ENCODE data around the gene TDRD1.
"Not testable (repeated sequence)": the region's sequence is repeated elsewhere in the genome, so short reads cannot be mapped to it uniquely, and the experiment has no call there.

TDRD1 gene, protein sequence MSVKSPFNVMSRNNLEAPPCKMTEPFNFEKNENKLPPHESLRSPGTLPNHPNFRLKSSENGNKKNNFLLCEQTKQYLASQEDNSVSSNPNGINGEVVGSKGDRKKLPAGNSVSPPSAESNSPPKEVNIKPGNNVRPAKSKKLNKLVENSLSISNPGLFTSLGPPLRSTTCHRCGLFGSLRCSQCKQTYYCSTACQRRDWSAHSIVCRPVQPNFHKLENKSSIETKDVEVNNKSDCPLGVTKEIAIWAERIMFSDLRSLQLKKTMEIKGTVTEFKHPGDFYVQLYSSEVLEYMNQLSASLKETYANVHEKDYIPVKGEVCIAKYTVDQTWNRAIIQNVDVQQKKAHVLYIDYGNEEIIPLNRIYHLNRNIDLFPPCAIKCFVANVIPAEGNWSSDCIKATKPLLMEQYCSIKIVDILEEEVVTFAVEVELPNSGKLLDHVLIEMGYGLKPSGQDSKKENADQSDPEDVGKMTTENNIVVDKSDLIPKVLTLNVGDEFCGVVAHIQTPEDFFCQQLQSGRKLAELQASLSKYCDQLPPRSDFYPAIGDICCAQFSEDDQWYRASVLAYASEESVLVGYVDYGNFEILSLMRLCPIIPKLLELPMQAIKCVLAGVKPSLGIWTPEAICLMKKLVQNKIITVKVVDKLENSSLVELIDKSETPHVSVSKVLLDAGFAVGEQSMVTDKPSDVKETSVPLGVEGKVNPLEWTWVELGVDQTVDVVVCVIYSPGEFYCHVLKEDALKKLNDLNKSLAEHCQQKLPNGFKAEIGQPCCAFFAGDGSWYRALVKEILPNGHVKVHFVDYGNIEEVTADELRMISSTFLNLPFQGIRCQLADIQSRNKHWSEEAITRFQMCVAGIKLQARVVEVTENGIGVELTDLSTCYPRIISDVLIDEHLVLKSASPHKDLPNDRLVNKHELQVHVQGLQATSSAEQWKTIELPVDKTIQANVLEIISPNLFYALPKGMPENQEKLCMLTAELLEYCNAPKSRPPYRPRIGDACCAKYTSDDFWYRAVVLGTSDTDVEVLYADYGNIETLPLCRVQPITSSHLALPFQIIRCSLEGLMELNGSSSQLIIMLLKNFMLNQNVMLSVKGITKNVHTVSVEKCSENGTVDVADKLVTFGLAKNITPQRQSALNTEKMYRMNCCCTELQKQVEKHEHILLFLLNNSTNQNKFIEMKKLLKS

DNA sequence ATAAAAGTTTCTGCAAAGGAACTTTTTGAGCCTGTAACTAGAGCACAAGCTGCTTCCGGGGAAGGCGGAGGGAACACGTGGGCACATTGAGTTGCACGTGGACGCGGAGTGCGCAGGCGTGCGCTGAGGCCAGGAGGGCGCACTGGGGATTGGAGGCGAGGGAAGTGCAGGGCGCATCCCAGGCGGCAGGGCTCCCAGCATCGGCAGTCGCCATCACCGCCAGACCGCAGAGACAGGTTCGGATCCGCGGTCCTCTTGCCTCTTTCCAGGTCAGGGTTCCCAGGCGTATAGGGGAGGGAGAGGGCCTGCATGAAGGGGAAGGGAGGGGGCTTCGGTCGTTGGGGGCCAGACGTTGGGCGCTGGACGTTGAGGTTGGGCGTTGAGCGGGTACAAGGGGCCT, at the start of gene TDRD1:
Gene TDRD1 (plus strand): TSS at position 206 of the 400 bp plus-strand sequence. CDS start 8,479 bp downstream, outside the sequence.
- no peak for DNase-seq

DNA sequence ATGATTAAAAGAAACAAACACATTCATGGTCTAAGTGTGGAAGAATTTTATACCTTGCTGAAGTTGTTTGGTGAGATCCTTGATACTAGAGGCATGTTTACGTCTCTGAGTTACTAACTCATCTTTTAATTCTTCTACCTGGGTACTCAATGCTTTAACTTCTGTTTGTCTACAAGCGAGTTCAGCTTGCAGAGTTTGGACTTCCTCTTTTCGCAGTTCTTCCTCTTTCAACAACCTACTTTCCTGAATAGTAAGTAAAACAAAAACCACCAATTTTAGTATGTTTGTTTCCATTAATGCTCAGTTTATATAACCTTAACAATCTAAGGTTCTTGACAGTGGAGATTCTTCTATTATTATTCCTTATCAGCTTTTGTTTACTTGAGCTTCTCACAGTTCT, 48.1 kb upstream of the TDRD1 start:
- DNase-seq, result no peak

DNA sequence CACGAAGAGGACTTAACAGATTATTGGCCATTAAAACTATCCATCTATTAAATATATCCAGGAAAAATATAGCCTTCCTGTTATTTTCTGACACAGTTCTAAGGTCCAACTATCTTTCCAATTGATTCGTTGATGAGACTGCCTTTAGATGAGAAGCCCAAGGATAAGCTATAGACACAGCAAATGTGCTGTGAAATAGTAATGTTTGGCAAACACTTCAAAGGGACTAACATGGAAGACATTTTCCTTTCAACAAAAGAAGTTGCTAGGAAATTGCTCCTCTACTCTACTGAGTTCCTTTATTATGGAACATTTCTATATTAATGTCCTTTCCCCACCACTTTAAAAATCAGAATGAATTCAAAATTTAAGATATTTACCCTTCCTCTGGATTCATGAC, 43.7 kb upstream of the TDRD1 start:
- no peak for DNase-seq

DNA sequence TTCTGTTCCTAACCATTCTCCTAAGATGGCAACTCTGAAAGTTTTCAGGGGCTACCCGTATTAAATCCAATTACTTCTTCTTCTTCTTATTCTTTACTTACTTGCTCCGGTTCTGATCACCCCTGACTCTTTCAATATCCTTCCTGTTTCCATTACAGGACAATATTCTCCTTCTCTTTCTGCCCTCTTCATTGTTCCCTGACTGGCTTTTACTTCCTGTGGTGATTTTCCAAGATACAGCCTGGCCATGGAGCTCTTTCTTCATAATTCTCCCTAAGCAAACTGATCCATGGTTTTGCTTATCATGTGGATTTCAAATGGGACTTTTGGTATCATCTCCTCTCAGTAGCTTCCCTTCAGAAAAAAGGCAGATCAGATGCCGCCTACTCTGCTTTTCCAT, 40.6 kb upstream of the TDRD1 start:
- no peak for DNase-seq

DNA sequence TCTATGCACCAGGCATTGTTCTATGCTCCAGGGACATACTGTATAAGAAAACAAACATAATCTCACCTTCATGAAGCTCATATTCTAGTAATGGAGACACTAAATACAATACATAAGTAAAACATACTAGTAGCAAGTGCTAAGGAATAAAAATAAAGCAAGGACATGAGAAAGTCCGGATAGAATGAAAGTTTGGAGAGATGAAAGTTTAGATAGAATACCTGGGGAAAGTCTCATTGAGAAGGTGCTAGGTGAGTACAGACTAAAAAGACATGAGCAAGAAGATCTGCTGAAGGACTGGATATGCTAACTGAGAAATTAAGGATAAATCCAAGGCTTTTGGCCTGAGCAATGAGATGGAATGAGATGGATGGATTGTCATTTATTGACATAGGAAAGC, 39.1 kb upstream of the TDRD1 start:
- DNase-seq, result no peak

DNA sequence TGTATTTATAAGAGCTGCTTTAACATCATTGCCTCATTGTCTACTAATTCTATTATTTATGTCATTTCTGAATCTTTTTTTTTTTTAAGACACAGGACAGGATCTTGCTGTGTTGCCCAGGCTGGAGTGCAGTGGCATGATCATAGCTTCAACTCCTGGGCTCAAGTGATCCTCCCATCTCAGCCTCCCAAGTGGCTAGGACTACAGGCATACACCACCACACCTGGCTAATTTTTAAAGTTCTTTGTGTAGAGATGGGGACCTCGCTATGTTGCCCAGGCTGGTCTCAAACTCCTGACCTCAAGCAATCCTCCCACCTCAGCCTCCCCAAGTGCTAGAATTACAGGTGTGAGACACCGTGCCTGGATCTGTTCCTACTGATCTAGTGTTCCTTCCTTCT, 38.3 kb upstream of the TDRD1 start:
- not testable (repeated sequence) for DNase-seq

DNA sequence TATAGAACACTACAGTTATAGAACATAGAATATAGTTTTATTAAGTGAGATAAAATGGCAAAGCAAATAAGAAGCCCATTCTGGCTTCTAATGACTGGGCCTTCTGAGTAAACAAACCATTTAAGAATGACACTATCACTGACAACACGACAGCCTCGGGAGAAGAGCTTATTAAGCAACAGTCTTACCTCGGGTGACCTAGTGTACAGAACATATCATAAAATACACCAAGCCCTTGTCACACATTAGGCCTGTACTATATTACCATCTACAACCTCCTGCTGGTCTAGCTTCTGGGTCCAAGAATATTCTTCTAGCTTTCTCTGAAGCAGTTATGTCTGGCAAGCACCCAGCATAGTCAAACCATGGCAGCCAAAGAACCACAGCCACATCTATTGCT, 37.1 kb upstream of the TDRD1 start:
- DNase-seq, result no peak

DNA sequence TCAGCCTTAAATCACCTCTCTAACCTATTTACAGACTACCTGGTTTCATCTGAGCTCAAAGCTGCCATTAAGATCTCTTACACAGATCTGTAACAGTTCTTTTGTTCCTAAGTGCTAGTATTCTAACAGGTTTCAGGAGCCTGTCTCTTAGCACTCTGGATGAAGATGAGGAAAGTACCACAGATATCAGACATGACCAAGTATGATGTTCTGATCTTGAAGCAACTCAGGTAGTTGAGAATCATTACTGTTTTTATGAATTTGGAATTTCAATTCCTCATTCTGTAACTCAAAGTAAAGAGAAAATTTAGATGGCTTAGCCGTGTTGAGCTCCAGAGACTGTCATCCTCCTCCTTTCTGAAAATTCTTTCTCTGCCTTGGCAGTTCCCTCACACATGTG, 36.0 kb upstream of the TDRD1 start:
- DNase-seq, result no peak

DNA sequence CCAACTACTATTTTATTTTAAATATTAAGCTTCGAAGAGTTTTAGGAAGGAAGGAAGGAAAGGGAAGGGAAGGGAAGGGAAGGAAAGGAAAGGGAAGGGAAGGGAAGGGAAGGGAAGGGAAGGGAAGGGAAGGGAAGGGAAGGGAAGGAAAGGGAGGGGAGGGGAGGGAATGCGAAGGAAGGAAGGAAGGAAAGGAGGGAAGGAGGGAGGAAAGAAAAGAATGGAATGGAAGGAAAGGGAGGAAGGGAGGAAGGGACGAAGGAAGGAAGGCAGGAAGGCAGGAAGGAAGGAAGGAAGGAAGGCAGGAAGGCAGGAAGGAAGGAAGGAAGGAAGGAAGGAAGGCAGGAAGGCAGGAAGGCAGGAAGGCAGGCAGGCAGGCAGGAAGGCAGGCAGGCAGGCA, 29.7 kb upstream of the TDRD1 start:
- not testable (repeated sequence) for DNase-seq

DNA sequence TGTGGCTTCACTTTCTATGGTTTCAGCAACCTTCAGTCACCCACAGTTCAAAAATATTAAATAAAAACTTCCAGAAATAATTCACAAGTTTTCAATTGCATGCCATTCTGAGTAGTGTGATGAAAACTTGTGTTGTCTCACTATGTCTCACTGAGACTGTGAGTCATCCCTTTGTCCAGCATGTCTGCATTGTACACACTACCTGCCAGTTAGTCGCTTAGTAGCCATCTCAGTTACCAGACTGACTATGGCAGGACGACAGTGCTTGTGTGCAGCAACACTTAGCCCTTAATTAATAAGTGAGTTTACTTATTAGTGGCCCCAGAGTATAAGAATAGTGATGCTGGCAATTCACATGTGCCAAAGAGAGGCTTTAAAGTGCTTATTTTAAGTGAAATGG, 27.7 kb upstream of the TDRD1 start:
- DNase-seq, result no peak

DNA sequence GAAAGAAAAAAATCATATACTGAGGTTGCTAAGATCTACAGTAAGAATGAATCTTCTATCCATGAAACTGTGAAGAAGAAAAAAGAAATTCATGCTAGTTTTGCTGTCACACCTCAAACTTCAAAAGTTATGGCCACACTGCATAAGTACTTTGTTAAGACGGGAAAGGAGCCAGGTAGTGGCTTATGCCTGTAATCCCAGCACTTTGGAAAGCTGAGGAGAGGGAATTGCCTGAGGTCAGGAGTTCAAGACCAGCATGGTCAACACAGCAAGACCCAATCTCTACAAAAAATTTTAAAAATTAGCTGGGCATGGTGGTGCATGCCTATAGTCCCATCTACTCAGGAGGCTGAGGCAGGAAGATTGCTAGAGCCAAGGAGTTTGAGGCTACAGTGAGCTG, 27.3 kb upstream of the TDRD1 start:
- no peak for DNase-seq

DNA sequence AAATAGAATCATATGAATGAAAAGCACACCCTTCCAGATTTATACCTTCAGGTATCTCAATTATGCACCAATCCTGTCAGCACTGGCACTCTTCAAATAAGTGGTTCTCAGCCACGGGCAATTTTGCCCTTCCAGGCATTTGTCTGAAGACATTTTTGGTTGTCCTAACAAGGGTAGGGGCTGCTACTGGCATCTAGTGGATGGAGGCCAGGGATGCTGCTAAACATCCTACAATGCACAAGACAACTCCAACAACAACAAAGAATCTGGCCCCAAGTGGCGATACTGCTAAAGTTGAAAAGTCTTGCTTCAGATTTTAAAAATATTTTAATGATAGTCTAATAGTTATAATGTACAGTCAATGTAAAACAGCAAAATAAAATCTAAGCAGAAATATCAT, 21.2 kb upstream of the TDRD1 start:
- DNase-seq, result no peak

DNA sequence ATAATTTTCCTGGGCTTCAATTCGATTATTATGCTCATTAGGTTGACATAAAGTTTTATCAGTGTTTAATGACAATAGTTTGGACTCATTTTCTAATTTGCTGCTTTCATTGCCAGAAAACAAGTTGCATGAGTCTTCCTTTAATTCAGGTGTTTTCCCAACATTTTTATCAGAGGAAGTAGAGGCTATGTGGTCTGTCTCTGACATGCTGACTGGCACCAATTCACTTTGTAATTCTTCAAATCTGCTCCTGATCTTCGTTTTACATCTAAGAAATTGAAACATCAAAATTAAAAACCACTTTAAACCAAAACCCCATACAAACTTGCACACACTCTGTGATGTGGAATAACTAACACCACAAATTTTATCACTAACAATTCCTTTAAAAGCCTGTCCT, 16.1 kb upstream of the TDRD1 start:
- no peak for DNase-seq

DNA sequence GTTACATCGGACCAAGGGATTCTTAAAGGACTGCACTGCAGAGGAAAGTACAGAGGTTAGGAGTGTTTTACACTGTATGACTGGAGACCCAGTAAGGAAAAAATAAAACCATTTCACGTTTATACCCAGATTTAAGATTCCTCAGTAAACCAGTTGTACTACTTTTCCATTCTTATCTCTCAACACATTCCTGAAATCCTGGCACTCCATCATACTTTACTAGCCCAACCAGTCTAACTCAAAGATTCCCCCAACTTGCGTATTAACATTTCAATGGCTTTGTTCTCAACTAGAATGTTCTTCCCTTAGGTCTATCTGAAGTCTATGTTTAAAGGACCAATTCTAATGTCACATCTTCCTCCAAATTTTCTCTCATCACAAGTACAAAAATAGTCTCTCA, 13.1 kb upstream of the TDRD1 start:
- no peak for DNase-seq

DNA sequence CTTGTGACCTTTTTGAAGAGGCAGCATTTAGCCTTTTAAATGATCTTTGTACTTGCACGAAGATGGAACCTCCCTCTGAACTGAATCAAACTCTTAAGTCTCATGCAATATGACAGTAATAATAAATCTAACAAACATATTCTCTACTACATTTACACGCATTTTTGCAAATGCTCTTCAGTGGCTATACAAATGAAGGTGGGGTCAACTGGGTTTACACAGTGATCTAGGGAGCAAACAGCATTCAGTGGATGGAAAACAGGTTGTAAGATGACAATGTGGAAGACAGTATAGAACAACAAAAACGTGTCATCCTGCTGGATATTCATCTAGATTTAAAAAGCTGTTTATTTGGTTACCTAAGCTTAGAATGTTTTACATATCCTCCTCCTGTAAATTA, 12.7 kb upstream of the TDRD1 start:
- DNase-seq, result no peak

DNA sequence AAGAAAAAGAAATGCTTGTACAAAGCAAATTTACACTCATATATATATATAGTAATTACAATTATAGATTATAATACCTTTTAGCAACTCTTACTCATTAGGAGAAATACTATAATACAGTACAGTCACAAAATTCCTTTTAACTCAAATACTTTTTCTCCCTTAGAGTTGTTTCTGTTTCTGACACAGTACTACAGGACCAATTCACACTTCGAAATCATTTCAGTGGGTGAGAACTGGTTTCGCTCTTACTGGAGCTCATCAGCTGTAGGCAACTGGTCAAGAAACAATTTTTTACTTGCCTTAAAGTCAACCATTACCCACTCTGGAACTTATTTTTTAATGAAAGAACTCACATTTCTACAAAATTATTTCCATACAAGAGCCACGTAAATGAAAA, 11.2 kb upstream of the TDRD1 start:
- DNase-seq, result no peak

DNA sequence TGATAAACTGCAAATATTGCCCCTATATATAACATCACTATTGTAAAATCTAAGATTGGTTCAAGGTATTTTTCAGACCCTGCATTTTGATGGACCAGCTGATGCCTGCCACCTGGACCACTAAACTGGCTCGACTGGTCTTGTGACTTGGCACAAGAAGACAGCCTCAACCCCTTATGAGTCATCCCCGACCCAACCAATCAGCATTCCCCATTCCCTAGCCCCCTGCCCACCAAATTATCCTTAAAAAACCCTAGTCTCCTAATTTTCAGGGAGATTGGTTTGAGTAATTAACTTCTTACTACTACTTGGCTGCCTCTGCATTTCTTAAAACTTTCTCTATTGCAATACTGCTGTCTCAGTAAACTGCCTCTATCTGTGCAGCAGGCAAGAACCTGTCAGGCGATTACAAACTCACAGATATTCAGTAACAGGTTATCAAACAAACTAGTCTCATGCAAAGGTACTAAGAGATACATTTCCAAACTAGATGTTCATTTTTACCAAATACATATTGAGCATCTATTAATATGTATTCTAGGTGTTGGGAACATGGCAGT, 10.6 kb upstream of the TDRD1 start:
- no peak for DNase-seq

DNA sequence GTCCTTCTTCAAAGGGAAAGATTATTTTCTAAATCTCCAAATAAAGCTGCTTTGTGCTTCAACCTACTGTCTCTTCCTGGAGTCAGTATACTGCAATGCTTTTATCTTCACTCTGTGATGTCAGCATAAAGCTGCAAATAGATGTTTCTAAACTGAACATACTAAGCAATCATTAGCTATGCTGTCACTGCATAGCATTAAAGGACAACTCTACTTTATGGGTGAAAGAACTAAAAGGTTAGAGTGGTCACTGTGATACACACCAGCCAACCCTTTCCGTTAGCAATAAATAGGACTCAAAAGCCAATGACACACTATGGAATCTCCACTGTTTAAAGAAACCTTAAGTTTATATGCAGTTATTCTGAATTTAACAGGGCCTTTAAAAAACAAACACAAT, 6.9 kb upstream of the TDRD1 start:
- no peak for DNase-seq

DNA sequence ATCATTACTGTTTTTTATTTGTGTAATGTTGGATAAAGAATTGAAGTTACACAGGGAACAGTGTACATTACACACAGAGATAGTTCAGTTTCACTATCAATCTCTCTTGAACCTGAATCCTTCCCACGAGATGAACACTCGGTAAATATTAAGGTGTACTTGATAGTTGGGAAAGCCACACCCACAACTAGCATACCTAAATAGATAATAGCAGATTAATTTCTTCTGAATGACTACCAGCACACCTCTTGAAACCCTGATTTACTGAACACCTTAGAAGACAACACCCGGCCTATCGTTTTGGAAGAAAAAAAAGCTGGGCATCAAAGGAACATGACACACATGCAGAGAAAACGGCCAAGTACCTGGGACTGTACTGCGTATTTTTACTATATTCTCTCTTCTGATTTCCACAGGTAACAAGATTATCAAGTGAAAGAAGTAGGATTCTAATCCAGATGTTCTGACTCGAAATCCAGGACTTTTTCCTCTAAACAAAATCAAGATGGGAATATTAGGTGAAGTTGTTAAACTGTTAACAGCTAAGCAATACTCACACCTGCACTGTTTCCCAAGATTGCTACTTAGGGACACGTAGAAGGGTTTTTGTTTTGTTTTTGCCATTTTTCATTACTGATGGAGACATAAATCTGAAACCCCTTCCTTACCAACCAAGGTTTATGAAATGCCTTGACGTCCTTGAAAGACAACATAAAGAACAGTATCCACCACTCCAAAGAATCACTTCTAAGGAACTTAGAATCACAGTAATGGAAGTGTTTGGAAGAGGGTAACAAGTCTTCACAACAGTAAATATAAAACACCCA, 6.2 kb upstream of the TDRD1 start:
- no peak for DNase-seq

DNA sequence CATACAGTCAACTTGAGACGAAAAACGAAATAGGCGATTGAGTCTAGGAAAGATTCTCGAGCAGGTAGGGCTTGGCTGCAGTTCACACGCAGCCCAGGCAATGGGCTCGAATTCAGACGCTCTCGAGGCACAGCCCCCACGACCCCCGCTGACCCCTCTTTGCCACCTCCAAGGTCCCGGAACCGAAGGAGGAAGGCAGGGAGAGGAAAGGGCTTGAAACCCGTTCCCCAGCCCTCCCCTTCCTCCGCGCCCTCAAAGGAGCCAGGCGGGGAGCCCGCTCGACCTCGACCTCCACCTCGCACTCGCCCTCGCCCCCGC, 5.6 kb upstream of the TDRD1 start:
- DNase-seq, result no peak

DNA sequence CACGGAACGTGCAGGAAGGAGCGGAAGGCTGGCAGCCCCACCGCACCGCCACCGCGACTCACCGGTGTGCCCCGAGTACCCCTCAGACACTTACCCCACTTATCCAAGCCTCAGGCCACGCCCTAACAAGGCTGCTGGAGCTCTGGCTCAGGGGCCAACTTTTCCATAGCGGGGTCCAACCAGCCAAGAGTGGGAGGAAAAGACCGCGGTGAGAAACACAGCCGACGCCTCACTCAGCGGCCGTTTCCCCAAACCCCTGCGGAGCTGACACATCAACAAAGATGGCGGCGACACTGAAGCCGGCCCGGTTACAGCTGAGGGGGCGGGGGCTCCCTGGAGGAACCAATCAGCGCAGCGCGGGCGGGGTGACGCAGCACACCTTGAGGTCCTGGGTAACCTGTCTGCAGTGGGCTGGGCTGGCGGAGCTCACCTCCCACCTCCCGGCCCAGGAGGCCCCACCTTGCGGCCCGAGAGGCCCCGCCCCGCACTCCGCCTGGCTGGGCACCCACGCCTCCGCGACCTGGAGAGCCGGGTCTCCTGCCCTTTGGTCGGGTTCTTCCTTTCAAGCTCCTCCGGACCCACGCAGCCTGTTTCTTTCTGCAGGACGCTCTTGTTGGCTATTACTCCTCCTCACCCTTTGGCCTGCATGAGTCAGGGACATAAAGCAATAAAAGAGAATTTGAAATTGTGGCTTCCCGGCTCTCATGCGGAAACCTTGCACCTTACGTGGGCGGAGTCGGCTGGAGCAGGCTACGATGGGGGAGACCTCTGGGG, 5.0 kb upstream of the TDRD1 start, which contains the start of gene CCDC186:
Gene CCDC186 (minus strand): TSS at position 283 of the 774 bp plus-strand sequence. CDS start 10,935 bp downstream, outside the sequence.
- DNase-seq, result peak; percentile 98

Data from stimulated activated CD8-positive, alpha-beta memory T cell treated with anti-CD3 and anti-CD28 coated beads, Interleukin-4, amount 100 ng/mL, for 48 hours (primary cell).